ENCODE measurements around the gene JAZF1.

GRCh38 chr7:28224172-28224571, 43.6 kb upstream of the JAZF1 start:
- TF ChIP-seq CTCF (IDR thresholded peaks at IDR 0.05; ENCODE audit: low read length) (no peak), EZH2 (IDR thresholded peaks at IDR 0.05; ENCODE audit: borderline replicate concordance, low read length) (no peak)

Data from OCI-LY1 (cell line).